HG03469 (cell line): ENCODE results near the gene CHAD.
A peak's percentile ranks its signal among the peaks of the same experiment; 100 is the strongest.

ENCODE experiments used
- ATAC-seq: cut with Tn5 transposase; IDR thresholded peaks from one replicate; pipeline ENCODE4 v1.9.1; 2021; ENCODE audit warnings: mild to moderate bottlenecking, moderate library complexity, moderate number of reproducible peaks; ENCODE audit not compliant: unreplicated experiment

CHAD gene, protein sequence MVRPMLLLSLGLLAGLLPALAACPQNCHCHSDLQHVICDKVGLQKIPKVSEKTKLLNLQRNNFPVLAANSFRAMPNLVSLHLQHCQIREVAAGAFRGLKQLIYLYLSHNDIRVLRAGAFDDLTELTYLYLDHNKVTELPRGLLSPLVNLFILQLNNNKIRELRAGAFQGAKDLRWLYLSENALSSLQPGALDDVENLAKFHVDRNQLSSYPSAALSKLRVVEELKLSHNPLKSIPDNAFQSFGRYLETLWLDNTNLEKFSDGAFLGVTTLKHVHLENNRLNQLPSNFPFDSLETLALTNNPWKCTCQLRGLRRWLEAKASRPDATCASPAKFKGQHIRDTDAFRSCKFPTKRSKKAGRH

DNA sequence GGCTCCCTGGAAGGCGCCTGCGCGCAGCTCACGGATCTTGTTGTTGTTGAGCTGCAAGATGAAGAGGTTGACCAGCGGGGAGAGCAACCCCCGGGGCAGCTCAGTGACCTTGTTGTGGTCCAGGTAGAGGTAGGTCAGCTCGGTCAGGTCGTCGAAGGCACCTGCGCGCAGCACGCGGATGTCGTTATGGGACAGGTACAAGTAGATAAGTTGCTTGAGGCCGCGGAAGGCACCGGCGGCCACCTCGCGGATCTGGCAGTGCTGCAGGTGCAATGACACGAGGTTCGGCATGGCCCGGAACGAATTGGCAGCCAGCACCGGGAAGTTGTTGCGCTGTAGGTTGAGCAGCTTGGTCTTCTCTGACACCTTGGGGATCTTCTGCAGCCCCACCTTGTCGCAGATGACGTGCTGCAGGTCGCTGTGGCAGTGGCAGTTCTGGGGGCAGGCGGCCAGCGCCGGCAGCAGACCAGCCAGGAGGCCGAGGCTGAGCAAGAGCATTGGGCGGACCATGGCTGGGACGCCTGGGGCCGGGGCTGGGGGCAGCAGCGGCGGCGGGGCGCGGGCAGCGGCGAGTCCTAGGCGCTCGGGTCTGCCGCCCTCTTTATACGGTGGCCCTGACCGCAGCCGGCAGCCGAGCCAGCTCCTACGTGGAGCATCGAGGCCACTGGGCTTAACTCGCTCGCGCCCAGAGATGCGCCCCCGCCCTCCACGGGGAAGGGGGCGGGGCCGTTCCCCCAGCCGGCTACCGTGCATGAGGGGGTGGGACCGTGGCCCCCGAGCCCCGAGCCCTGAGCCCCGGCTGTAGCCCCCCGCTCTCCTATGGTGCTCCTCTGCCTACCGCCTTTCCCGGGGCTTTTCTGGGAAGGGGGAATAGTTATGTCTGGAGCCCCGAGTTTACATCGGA is at the start of gene CHAD:
Gene CHAD (minus strand): TSS at position 577 of the 904 bp plus-strand sequence. CDS start 67 bp downstream, at position 510.
- no peak for ATAC-seq

DNA sequence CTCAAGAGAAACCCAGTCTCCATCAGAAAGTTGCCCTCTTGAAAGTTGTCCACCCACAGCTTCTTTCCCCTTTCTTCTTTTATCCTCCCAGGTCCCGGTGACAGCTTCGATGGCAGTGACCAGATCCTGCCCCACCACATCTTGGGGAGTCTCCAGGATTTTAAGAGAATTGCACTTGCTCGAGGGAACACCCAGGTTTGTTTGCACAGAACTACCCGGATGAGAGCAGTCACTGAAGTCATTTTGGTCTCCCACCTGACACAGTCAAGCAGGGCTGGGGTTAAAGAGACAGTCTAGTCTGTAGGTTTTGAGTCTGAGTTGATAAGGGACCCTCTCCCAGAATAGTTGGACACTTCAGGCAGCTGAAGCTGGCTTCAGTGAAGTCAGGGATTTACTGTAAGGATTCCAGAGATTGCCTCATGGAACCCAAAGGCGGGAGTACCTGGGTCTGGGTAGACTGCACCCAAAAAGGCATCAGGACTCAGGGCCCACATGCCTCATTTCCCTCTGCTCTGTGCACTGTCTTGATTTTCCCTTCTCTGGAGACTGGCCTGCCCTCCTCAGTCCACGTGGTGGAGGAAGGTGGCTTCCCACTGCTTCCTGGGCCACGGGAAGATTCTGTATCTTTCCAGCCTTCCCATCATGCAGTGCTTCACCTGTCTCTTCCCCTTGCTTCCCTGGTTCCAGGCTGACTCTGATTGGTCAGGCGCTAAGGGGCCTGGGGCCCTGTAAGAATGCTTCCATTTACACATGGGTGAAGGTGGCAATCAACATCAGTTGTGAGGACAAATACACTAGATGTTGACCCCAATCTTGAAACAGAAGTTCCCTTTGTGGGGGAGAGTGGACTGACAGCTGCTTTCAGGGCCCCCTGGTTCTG is 49.1 kb upstream of the CHAD start:
- ATAC-seq: no peak

DNA sequence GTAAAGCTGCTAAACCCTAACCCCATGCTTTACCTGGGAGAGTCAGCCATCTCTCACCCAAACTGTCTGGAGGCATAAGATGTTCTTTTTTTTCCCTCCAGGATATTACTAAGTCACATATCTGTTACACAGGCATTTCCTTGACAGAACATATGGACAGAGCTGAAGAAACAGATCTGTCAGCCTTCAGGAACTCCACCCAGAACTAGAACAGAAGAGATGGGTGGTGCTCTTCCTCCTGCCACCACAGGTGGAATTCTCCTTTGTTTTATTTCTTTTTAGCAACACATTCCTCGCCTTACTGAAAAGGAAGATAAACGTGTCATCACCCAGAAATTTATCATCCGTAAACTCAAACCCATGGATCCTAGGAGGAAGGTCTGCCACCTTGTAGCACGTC is 48.3 kb upstream of the CHAD start:
- ATAC-seq: no peak

DNA sequence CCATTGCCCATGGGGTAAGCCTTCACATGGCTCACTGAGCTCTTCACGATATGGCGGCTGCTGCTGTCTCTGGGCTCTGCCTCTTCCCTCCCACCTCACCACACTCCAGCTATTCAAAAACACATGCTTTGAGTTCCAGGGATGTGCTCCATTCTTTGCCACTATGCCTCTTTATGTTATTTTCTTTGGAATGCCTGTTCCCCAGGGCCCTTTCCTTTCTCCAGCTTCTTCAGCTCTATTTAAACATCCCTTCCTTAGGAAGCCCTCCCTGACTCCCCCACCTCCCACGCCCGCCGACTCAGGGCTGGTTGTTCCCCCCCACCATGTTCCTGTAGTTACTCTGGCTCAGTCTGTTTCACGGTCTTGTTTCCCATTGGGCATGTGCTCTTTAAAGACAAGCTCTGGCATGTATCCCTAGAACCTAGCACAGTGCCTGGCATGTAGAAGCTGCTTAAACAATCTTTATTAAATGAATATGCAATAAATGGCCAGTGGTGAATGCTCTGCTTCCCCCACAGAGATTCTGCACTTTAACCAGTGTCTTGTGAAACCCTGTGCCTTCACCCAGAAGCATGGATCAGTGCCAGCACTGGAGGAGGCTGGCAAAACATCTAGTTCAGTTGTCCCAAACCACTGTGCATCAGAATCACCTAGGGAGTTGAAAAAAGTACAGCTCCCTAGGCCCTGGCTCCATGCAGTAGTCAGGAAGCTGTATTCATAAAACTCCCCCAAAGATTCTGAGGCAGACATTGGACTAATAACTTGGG is 46.4 kb upstream of the CHAD start:
- no peak for ATAC-seq

DNA sequence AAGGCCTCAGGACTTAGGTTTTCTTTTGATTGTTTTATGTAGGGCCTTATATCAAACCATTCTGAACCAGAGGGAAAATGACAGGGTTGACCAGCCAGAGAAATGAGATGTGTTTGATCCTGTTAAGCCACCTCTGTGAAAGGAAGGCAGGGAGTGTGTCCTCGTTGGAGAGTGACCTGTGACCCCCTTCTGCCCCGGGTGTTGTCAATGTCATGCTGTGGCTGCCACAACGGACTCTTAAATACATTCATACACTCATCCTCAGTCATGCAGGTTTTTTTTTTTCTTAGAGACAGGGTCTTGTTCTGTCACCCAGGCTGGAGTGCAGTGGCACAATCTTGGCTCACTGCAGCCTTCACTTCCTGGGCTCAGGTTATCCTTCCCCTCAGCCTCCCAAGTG is 45.7 kb upstream of the CHAD start:
- ATAC-seq: no peak

DNA sequence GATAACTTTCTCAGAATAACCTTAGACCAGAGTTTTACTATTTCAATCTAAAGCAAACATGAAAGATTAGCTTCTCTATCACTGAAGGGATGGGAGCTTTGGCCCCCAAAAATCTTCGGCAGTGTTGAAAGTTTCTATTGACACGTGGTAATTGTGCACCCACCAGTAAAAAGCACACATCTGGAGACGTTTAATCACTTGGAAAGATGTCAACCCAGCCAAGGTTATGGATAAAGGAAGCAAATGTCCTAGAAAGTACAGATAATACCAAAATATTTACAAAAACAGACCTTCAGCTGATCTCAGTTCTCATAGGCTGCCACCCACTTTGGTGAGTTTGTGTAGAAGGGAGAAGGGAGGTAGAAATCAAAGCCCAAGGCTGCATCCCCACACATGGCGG is 44.8 kb upstream of the CHAD start:
- ATAC-seq: no peak

DNA sequence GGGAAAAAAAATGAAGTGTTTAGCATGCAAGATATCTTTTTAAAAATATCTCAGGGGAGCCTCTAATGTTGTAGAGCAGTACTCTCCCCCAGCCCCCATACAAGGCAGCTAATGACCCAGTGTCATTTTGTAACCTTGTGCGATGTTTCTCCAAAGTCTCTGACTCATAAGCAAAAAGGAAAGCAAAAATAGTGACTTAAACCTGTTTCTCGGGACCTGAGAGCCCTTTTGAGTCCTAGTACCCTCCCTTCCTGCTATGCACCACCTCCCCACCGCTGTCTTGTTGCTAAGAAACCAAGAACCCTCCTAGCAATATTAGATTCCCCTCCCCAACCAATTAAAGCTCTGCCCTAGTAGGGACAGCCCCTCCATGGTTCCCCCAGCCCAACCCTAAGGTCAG is 42.4 kb upstream of the CHAD start:
- ATAC-seq: peak; percentile 64

DNA sequence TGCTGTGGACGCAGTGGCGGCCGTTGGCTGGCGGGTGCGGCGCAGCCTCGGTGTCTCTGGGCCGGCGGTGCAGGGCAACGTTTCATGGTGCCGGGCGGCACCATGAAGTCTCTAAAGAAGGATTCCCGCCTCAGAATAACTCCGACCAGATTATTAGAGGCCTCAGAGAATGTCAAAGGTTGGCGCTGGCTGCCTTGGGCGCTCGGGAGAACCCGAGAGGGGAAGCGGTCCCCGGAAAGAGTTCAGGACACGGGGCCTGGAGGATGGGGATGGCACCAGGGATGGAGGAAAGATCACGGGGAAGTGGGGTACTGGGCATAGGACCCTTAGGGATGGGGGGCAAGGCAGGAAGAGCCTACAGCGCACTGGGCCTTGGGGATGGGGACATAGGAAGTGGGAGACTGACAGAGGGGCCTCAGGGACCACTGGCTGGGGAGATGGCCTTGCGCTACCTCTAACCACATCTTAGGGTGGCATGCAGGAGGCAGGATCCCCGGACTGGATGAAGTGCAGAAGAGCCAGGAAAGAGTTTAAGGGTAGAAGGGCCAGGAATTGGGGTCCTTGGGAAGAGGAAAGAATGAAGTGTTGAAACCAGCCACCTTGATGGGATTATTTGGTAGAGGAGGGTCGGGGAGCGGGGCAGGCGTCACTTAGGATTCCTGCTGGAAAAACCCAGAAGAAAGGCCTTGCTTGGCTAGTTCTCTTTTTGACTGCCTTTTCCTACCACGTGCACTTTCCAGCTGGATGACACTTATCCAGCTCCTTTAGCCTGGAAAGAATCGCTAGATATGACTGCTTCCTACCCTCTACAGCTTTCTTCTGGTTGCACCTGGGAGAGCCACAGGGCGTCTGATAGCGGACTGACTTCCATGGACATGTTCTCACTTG is 40.1 kb upstream of the CHAD start:
- no peak for ATAC-seq

DNA sequence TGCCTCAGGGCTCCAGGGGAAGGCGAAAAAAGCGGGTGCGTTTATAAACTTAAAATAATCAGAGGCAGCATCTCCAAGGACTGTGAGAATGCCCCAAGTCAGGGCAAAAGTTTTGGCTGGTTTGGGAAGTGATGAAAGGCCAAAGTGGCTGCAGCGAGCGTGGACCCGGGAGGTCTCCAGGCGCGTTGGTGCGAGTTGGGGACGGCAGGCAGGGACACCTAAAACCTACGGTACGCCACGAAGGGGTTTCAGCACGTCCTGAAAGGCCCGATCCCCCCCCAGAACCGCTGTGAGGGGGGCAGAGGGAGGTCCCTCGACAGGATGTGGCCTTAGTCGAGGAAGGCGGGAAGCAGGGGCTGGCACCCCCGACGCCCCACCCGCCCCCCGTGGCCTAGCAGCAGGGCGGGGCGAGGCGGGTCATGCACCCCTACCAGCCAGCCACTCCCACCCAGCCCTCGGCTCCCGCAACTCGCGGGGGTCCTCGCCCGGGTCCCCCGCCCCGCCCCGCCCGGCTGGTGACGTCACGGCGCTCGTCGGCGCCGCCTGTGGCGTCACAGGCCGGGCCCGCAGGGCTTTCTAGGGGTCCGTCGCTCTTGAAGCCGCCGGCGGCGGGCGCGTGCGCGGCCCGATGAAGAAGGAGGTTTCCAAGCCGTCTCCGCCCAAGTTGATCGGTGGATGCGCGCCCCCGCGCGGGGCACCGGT is 39.3 kb upstream of the CHAD start, which contains the start of gene MYCBPAP:
Gene MYCBPAP (plus strand): TSS at position 569 of the 702 bp plus-strand sequence. CDS start 236 bp downstream, outside the sequence.
- ATAC-seq: peak; percentile 43

DNA sequence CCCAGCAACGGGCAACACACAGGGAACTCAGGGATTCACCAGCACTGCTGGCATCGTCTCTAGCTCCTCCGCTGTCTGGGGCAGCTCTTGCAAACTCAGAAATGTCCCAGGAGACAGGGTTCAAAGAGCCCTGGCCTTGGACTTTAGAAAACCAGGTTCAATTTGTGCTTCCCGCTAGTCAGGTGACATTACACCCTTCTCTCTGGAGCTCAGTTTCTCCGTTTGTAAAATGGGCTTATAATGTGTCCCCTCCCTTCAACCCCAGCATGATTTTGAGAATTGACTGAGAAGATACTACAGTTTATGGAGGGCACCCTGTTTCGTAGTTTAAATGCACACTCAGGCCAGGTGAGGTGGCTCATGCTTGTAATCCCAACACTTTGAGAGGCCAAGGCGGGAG is 37.6 kb upstream of the CHAD start:
- ATAC-seq: no peak

DNA sequence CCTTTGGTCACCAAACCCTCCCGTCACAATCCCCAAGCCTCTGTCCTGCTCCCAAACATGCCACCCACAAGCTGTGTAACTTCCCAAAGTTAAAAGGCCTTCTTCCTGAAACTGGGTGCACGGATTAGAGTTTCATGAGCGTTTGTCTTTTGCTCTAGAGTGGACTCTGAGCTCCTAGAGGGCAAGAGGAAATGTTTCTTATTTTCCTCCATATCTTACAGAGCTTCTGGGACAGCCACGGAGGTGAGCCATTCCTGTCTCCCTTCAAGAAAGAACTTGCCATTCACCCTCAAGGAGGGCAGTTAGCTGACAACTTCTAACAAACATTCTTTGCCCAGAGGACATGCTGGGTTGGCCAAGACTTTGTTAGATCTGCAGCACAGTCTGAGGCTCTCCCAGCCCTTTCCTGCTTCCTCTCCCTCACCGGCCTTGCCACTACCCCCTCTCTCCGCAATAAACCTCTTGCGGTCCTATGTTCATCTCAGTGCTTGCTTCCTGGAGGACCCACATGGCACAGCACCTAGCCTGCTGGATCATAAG is 37.0 kb upstream of the CHAD start:
- ATAC-seq: no peak

DNA sequence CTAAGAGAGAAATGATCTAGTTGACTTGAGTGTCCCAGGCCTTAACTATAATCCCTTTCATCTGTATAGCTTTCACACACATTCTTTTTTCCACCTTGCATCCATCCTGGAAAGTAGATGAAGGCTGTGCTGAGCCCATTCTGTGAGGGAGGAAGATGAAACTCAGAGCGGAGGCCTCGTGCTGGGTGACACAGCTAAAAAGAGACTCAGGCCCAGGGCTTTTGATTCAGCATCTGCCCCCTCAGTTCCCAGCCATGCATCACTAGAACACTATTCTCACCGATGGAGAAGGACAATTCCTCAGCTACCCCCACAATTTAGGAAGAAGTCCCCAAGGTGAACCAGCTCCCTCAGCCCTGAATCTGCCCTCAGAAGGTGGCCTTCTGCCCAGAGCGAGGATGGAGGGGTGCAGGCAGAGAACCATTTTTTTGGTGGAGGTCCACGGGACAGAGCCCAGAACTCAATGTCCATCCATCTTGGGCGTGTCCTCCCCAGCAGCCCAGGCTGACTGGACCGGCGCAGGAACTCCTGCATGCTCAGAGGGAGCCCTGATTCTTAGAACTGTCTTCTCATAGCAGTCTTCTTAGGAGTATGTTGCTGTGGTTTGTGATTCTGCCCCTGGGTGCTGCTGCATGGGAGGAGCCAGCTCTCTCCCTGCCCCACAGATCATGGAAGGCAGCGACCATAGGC is 33.8 kb upstream of the CHAD start:
- no peak for ATAC-seq

DNA sequence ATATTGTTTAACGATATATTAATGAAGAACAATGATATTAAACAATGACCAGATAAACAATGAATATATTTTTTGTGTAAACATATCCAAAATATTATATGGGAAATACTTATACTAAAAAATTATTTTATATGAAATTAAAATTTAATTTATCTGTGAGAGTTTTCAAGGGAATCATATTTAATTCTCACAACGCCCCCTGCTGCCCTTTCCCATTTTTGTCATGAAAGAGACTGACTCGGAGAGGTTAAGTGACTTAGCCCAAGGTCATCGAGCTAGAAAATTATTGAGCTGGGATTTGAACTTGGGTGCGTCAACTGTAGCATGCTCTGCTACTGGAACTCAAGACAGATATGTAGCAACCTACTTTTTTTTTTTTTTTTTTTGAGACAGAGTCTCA is 32.4 kb upstream of the CHAD start:
- ATAC-seq: no peak

DNA sequence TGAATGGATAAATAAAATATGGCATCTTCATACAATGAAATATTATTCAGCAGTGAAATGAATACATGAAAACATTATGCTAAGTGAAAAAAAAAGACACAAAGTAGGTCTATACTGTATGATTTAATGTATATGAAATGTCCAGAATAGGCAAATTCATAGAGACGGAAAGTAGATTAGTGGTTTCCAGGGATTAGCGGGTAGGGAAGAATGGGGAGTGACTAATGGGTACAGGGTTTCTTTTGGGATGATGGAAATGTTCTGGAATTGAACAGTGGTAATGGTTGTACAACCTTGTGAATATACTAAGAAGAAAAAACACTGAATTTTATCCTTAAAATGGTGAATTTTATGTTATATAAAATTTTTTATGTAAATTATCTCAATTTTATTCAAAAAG is 31.0 kb upstream of the CHAD start:
- no peak for ATAC-seq

DNA sequence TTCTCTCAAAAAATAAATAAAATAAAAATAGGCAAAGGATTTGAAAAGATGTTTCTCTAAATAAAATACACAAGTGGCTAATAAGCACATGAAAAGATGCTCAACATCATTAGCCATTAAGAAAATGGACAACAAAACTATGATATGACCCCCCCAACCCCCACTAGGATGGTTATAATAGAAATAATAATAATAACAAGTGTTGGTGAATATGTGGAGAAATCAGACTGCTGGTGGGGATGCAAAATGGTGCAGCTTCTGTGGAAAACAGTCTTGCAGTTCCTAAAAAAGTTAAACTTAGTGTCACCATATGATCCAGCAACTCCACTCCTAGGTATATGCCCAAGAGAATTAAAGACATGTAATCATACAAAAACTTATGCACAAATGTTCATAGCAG is 30.6 kb upstream of the CHAD start:
- no peak for ATAC-seq

DNA sequence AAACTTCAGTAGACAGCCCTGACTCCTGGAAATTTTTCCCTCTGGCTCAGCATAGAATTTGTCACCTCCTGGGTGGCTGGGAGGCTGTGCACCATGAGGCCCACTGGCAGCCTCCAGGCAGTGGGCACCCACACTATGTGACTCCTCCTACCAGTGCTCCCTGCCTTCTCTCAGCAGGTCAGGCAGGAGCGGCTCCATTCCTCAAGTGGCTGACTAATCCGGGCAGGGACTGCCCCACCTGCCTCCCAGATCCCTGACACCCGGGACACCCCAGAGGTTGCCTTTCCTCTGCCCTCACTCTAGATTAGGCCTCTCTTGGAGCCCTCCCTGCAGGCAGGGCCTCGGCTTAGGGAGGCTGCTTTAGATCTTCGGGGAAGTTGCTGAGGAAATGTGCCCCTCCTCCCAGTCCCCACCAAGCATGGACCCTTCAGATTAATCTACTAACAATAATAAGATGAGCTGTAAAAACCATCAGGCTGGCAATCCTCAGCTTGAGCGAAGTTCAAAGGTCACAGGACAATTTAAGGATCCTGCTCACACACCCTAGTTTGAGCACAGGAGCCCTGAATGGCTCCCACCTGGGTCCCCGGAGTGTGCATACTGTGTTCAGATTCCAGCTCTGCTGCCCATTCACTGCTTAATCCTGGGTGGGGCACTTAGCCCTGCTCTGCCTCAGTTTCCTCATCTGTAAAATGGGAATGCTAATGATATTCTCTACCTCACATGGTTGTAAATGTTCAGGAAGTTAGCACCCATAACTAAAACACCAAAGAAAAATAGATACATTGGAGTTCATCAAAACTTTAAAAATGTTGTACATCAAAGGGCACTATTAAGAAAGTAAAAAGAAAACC is 29.6 kb upstream of the CHAD start:
- no peak for ATAC-seq

DNA sequence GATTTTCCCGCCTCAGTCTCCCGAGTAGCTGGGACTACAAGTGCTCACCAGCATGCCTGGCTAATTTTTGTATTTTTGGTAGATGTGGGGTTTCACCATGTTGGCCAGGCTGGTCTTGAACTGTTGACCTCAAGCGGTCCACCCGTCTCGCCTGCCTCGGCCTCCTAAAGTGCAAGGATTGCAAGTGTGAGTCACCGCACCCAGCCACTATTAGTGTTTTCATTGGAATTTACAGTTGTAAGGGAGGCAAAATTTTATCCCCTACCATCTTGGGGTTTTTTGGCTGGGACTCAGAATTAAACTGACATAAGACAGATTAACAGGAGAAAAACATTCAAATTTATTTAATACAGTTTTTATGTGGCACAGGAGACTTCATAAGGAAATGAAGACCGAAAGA is 27.2 kb upstream of the CHAD start:
- ATAC-seq: no peak
